ENCODE results near the gene RPTOR.

RPTOR gene

GRCh38 chr17:80753685-80754345 lies 209.2 kb downstream of the RPTOR start:
- Histone ChIP-seq H3K79me2 (ENCODE audit: insufficient read depth, low read length) (no peaks in the 10 kb centered on the region), H3K4me3 (ENCODE audit: low read depth, low read length, poor library complexity, severe bottlenecking) (no peak overlapping the region), H3K27ac (ENCODE audit: low read depth, low read length, poor library complexity, severe bottlenecking) (peak overlapping the region; percentile 12), H3F3A (ENCODE audit: insufficient read depth, low read length) (no peaks in the 10 kb centered on the region; the same call in 1 of the 2 replicates), H3K36me3 (ENCODE audit: insufficient read depth, low read length) (peaks cover 91% of the 10 kb centered on the region), H3K9me3 (ENCODE audit: low read length) (no peaks in the 10 kb centered on the region), H4K20me1 (ENCODE audit: insufficient read depth, low read length) (no peaks in the 10 kb centered on the region), H2AFZ (ENCODE audit: low read length) (no peak overlapping the region), H3K27me3 (ENCODE audit: insufficient read depth, low read length) (no peaks in the 10 kb centered on the region), H3K9me2 (ENCODE audit: low read depth, low read length) (no peaks in the 10 kb centered on the region), H3K4me1 (ENCODE audit: insufficient read depth, low read length, severe bottlenecking) (peaks cover 50% of the 10 kb centered on the region), H3K9ac (ENCODE audit: low read length) (no peak overlapping the region), H3K4me2 (ENCODE audit: low read length) (no peak overlapping the region)
- TF ChIP-seq EZH2 (IDR thresholded peaks at IDR 0.05; ENCODE audit: borderline replicate concordance, low read length) (no peak), CTCF (IDR thresholded peaks at IDR 0.05; ENCODE audit: low read length) (no peak)

GRCh38 chr17:80754846-80755245 lies 210.2 kb downstream of the RPTOR start:
- Histone ChIP-seq H3K9ac (ENCODE audit: low read length) (no peak overlapping the region), H2AFZ (ENCODE audit: low read length) (no peak overlapping the region)
- TF ChIP-seq EZH2 (IDR thresholded peaks at IDR 0.05; ENCODE audit: borderline replicate concordance, low read length) = no peak
- no peak for TF ChIP-seq CTCF (IDR thresholded peaks at IDR 0.05; ENCODE audit: low read length)

GRCh38 chr17:80755650-80756405 lies 211.2 kb downstream of the RPTOR start:
- Histone ChIP-seq H4K20me1 (ENCODE audit: insufficient read depth, low read length) (no peaks in the 10 kb centered on the region), H3K79me2 (ENCODE audit: insufficient read depth, low read length) (no peaks in the 10 kb centered on the region), H3K4me3 (ENCODE audit: low read depth, low read length, poor library complexity, severe bottlenecking) (no peak overlapping the region), H3F3A (ENCODE audit: insufficient read depth, low read length) (no peaks in the 10 kb centered on the region; the same call in 1 of the 2 replicates), H3K9ac (ENCODE audit: low read length) (no peak overlapping the region), H3K4me1 (ENCODE audit: insufficient read depth, low read length, severe bottlenecking) (peaks cover 58% of the 10 kb centered on the region), H3K9me3 (ENCODE audit: low read length) (no peaks in the 10 kb centered on the region), H3K27ac (ENCODE audit: low read depth, low read length, poor library complexity, severe bottlenecking) (peak overlapping the region; percentile 47), H3K36me3 (ENCODE audit: insufficient read depth, low read length) (peaks cover 85% of the 10 kb centered on the region), H3K9me2 (ENCODE audit: low read depth, low read length) (no peaks in the 10 kb centered on the region), H3K4me2 (ENCODE audit: low read length) (no peak overlapping the region), H3K27me3 (ENCODE audit: insufficient read depth, low read length) (no peaks in the 10 kb centered on the region), H2AFZ (ENCODE audit: low read length) (no peak overlapping the region)
- TF ChIP-seq CTCF (IDR thresholded peaks at IDR 0.05; ENCODE audit: low read length) (peak; percentile 28), EZH2 (IDR thresholded peaks at IDR 0.05; ENCODE audit: borderline replicate concordance, low read length) (no peak)

More at GRCh38 chr17:80754846-80755245, 210.2 kb downstream of the RPTOR start:
- Histone ChIP-seq H3F3A (ENCODE audit: insufficient read depth, low read length) (no peaks in the 10 kb centered on the region; the same call in 1 of the 2 replicates), H3K27ac (ENCODE audit: low read depth, low read length, poor library complexity, severe bottlenecking) (peak overlapping the region; percentile 47), H3K4me3 (ENCODE audit: low read depth, low read length, poor library complexity, severe bottlenecking) (no peak overlapping the region), H3K9me3 (ENCODE audit: low read length) (no peaks in the 10 kb centered on the region), H4K20me1 (ENCODE audit: insufficient read depth, low read length) (no peaks in the 10 kb centered on the region), H3K4me1 (ENCODE audit: insufficient read depth, low read length, severe bottlenecking) (peaks cover 56% of the 10 kb centered on the region), H3K27me3 (ENCODE audit: insufficient read depth, low read length) (no peaks in the 10 kb centered on the region), H3K9me2 (ENCODE audit: low read depth, low read length) (no peaks in the 10 kb centered on the region), H3K36me3 (ENCODE audit: insufficient read depth, low read length) (peaks cover 92% of the 10 kb centered on the region), H3K4me2 (ENCODE audit: low read length) (no peak overlapping the region), H3K79me2 (ENCODE audit: insufficient read depth, low read length) (no peaks in the 10 kb centered on the region)

Data from OCI-LY1 (cell line).